GM06990 (cell line): Measurements from ENCODE around the gene PURA.

ENCODE experiments used
- DNase-seq: peaks from one replicate; pipeline ENCODE4 v3.0.0-alpha.2; 2011; ENCODE audit not compliant: insufficient read length; ENCODE audit errors: extremely low read depth
- H3K27me3 ChIP-seq: replicated peaks from 2 replicates; pipeline ENCODE4 v1.6.0; 2011; ENCODE audit warnings: low read length; ENCODE audit not compliant: control insufficient read depth, insufficient read depth
- H3K36me3 ChIP-seq: 2 replicates; pipeline ENCODE4 v1.5.1; 2011; ENCODE audit warnings: low read length; ENCODE audit not compliant: control insufficient read depth, insufficient read depth
- H3K4me3 ChIP-seq: replicated peaks from 2 replicates; pipeline ENCODE4 v1.5.1; 2011; ENCODE audit warnings: low read depth, mild to moderate bottlenecking, control low read depth, low read length
- TF ChIP-seq, protein P1 (sequence below): IDR thresholded peaks from 2 replicates; pipeline ENCODE4 v1.5.1; 2011; ENCODE audit warnings: low read length, control low read depth, mild to moderate bottlenecking, inconsistent platforms; ENCODE audit not compliant: insufficient read depth, poor library complexity, severe bottlenecking

The PURA gene

DNA sequence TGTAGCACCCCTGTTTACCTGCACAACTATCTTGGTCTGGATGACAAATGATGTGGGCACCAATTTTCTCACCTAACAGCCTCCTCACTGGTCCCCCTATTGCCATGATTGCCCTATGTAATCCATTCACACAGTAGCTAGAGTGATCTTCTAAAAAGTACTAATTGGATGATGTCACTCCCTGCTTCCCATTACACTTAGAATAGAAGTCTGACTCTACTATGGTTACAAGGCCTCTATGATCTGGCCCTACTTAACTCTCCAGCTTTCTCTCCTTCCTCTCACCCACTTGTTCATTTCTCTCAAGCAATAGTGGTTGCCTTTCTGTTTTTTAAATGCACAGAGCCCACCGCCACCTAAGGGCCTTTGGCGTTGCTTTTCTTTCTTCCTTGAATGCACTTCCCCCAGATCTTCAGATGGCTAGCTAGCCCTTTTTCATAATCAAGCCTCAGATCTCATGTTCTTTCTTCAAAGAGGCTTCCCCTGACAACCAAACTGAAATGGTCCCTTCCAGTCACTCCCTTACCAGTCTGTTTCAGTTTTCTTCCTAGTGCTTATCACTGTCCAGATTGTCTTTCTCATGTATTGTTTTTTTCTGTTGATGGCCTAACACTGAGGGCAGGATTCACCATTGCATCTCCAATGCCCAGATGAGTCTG is 20.5 kb downstream of the PURA start:
- TF ChIP-seq, protein P1, sequence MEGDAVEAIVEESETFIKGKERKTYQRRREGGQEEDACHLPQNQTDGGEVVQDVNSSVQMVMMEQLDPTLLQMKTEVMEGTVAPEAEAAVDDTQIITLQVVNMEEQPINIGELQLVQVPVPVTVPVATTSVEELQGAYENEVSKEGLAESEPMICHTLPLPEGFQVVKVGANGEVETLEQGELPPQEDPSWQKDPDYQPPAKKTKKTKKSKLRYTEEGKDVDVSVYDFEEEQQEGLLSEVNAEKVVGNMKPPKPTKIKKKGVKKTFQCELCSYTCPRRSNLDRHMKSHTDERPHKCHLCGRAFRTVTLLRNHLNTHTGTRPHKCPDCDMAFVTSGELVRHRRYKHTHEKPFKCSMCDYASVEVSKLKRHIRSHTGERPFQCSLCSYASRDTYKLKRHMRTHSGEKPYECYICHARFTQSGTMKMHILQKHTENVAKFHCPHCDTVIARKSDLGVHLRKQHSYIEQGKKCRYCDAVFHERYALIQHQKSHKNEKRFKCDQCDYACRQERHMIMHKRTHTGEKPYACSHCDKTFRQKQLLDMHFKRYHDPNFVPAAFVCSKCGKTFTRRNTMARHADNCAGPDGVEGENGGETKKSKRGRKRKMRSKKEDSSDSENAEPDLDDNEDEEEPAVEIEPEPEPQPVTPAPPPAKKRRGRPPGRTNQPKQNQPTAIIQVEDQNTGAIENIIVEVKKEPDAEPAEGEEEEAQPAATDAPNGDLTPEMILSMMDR: no peak

DNA sequence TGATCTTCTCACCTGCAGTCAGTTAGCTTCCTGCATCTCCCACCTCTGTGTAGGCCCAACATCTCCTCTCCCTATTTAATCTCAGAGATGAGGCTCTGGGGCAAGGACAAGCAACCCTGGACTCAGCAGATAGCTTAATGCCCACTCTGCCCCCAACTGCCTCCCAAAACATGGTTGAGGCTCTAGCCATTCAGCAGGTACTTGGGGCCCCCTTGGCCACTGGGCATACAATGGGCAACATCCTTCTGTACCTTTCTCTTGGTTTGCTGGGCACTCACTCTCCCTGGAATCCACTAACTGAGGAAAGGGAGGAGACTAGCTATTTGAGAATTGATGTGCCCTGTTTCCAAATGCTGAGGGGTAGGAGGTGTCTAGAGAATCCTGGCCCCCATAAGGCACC is 21.2 kb downstream of the PURA start:
- H3K36me3 ChIP-seq: no peaks in the 10 kb centered on the region
- no peak for DNase-seq
- TF ChIP-seq, protein P1: no peak

More for the DNA sequence above, 20.5 kb downstream of the PURA start:
- no peaks in the 10 kb centered on the region for H3K27me3 ChIP-seq
- no peak overlapping the region for H3K4me3 ChIP-seq
- DNase-seq: no peak
- H3K36me3 ChIP-seq: no peaks in the 10 kb centered on the region

DNA sequence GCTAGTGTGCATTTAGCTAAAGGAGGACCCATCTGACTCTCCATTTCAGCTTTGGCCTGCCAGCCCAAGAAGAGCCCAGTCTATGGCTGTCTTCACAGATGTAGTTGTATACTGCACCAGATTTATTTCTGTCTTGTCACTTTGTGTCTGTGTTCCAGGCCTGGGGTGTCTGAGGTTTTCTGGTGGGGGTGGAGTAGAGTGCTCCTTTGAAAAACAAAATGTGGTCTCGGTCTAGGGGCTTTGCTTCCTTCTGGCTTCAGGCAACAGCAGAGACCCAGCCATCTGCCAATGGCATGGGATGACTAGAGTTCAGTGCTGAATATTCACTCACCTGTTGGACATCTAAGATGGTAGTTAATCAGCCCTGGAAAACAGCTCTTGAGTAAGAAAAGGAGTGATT is 22.7 kb downstream of the PURA start:
- TF ChIP-seq, protein P1: no peak
- Histone ChIP-seq H3K4me3 (no peak overlapping the region), H3K27me3 (no peaks in the 10 kb centered on the region), H3K36me3 (no peaks in the 10 kb centered on the region)
- DNase-seq: no peak

More for the DNA sequence above, 21.2 kb downstream of the PURA start:
- Histone ChIP-seq H3K4me3 (no peak overlapping the region), H3K27me3 (no peaks in the 10 kb centered on the region)

DNA sequence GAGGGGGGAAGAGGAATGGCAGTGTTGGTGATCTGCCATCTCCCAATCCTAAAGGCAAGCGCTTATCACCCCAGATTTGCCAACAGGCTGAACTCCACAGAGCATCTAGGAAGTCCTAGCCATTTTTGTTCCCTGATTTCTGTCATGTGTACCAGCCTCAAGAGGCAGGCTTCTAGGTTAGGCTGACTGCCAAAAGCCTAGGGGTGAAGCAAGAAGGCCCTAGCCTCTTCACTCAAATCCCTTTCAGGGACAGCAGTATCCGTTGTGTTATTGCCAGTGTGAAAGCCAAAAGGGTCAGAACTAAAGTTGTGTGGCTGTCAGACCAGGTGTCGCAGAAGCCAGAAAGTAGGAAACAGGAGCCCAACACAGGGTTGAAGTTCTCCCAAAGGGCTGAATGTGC is 26.5 kb downstream of the PURA start:
- DNase-seq: no peak
- TF ChIP-seq, protein P1: no peak

DNA sequence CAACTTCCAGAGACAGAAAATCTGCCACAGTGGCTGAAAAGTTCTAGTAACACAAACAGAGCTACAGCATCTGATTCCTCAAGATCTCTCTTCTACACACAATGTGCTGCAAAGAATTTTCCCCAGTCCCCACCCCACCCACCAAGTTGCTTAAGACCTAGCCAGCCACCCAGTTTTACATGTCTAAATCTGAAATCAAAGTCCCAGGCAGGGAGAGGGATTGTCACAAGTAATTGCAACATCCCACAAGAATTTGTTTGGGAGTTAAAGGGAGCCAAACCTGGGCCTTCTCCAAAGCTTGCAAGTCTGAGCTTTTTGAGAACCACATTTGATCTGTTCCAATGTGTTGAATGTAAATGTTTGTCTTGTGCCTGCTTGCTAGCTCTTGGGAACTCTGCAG is 27.3 kb downstream of the PURA start:
- TF ChIP-seq, protein P1: no peak
- H3K27me3 ChIP-seq: no peaks in the 10 kb centered on the region; the same call in 1 of the 2 replicates
- no peak overlapping the region for H3K4me3 ChIP-seq
- no peak for DNase-seq
- no peaks in the 10 kb centered on the region for H3K36me3 ChIP-seq

More for the DNA sequence above, 26.5 kb downstream of the PURA start:
- Histone ChIP-seq H3K36me3 (no peaks in the 10 kb centered on the region), H3K4me3 (no peak overlapping the region), H3K27me3 (no peaks in the 10 kb centered on the region)
